Measurements from ENCODE around the gene KCTD5.
"Not testable (repeated sequence)": the region's sequence is repeated elsewhere in the genome, so short reads cannot be mapped to it uniquely, and the experiment has no call there.

Gene KCTD5

GRCh38 chr16:2660755-2661373 is 21.5 kb upstream of the KCTD5 start:
- not testable (repeated sequence) for H3K9ac ChIP-seq (ENCODE audit: low read length); H3K27me3 ChIP-seq (ENCODE audit: control insufficient read depth, insufficient read depth, low read length)

DNA sequence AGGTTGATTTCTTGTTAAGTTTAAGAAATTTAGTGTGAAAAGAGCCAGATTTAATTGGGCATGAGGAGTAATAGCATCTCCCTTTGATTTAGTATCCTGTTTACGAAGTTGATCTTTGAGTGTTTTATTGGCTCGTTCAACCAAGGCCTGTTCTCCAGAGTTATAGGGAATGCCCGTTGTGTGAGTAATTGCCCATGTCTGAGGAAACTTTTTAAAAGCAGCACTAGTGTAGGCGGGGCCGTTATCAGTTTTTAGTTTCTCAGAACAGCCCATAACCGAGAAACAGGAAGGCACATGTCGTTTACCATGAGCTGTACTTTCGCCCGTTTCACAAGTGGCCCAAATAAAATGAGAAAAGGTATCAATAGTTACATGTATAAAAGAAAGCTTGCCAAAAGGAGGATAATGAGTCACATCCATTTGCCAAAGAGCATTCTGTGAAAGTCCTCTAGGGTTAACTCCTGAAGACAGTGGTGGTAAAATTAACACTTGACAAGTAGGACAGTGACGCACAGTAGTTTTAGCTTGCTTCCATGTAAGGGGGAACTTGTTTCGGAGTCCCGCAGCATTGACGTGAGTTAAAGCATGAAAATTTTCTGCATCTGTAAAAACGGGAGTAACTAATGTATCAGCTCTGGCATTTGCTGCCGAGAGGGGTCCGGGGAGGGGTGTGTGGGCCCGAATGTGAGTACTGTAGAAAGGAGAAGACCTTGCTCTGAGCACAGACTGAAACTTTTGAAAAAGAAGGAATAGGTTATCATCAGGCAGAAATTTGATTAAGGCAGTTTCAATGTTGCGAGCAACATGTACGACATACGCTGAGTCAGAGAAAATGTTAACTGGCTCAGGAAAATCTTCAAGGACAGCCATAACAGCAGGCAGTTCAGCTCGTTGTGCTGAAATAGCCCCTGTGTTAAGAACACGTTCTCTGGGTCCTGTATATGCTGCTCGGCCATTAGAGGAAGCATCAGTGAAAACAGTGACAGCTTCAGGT is 18.5 kb upstream of the KCTD5 start:
- Histone ChIP-seq H3K4me3 (ENCODE audit: low read length) (no peak overlapping the region), H3K9ac (ENCODE audit: low read length) (no peak overlapping the region), H3K4me1 (ENCODE audit: control insufficient read depth, insufficient read depth, low read length) (peaks cover 3% of the 10 kb centered on the region), H3K36me3 (ENCODE audit: control insufficient read depth, insufficient read depth, low read length) (no peaks in the 10 kb centered on the region), H3K27me3 (ENCODE audit: control insufficient read depth, insufficient read depth, low read length) (no peaks in the 10 kb centered on the region), H3K27ac (ENCODE audit: low read depth, low read length) (peak overlapping the region; percentile 33)

More at GRCh38 chr16:2660755-2661373, 21.5 kb upstream of the KCTD5 start:
- H3K4me1 ChIP-seq (ENCODE audit: control insufficient read depth, insufficient read depth, low read length); H3K36me3 ChIP-seq (ENCODE audit: control insufficient read depth, insufficient read depth, low read length); H3K4me3 ChIP-seq (ENCODE audit: low read length); H3K27ac ChIP-seq (ENCODE audit: low read depth, low read length): not testable (repeated sequence)

- no peak overlapping the region for H3K9ac ChIP-seq (ENCODE audit: low read length)
- peak overlapping the region; percentile 14 for H3K27ac ChIP-seq (ENCODE audit: low read depth, low read length)
- H3K4me1 ChIP-seq (ENCODE audit: control insufficient read depth, insufficient read depth, low read length) = peaks cover 3% of the 10 kb centered on the region
- H3K36me3 ChIP-seq (ENCODE audit: control insufficient read depth, insufficient read depth, low read length) = no peaks in the 10 kb centered on the region
- no peak overlapping the region for H3K4me3 ChIP-seq (ENCODE audit: low read length)
- no peaks in the 10 kb centered on the region for H3K27me3 ChIP-seq (ENCODE audit: control insufficient read depth, insufficient read depth, low read length)
These were observed 17.7 kb upstream of the KCTD5 start for GRCh38 chr16:2664574-2664982.

DNA sequence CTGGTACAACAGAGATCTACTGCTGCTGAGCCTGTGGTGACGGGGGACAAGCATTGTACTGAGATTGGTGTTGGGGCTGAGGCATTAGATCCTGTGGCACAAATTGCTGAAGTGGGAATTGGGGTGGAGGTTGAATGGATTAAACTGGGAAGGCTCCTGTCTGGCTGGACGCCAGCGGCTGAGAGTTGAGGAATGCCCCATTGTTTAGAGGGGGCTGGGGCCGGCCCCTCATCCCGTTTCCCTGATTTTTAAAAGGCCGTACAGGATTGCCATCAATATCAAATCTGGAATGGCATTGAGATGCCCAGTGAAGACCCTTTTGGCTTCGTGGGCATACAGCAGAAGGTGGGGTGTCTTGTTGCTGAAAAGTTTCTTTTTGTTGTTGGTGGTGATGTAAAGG is 15.7 kb upstream of the KCTD5 start:
- H3K36me3 ChIP-seq (ENCODE audit: control insufficient read depth, insufficient read depth, low read length); H3K4me1 ChIP-seq (ENCODE audit: control insufficient read depth, insufficient read depth, low read length); H3K27me3 ChIP-seq (ENCODE audit: control insufficient read depth, insufficient read depth, low read length); H3K4me3 ChIP-seq (ENCODE audit: low read length); H3K27ac ChIP-seq (ENCODE audit: low read depth, low read length); H3K9ac ChIP-seq (ENCODE audit: low read length): not testable (repeated sequence)

- H3K27ac ChIP-seq (ENCODE audit: low read depth, low read length); H3K4me1 ChIP-seq (ENCODE audit: control insufficient read depth, insufficient read depth, low read length); H3K9ac ChIP-seq (ENCODE audit: low read length); H3K36me3 ChIP-seq (ENCODE audit: control insufficient read depth, insufficient read depth, low read length); H3K27me3 ChIP-seq (ENCODE audit: control insufficient read depth, insufficient read depth, low read length); H3K4me3 ChIP-seq (ENCODE audit: low read length): not testable (repeated sequence)
These were observed 12.7 kb upstream of the KCTD5 start for GRCh38 chr16:2669587-2669986.

DNA sequence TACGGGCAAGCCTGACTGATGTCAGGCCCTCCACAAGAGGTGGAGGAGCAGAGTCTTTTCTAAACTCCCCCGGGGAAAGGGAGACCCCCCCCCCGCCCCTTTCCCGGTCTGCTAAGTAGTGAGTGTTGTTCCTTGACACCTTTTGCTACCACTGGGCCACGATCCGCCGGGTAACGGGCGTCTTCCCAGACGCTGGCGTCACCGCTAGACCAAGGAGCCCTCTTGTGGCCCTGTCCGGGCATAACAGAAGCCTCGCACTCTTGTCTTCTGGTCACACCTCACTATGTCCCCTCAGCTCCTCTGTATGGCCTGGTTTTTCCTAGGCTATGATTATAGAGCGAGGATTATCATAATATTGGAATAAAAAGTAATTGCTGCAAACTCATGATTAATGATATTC is 12.3 kb upstream of the KCTD5 start:
- not testable (repeated sequence) for H3K4me1 ChIP-seq (ENCODE audit: control insufficient read depth, insufficient read depth, low read length); H3K27ac ChIP-seq (ENCODE audit: low read depth, low read length); H3K9ac ChIP-seq (ENCODE audit: low read length); H3K36me3 ChIP-seq (ENCODE audit: control insufficient read depth, insufficient read depth, low read length); H3K27me3 ChIP-seq (ENCODE audit: control insufficient read depth, insufficient read depth, low read length); H3K4me3 ChIP-seq (ENCODE audit: low read length)

DNA sequence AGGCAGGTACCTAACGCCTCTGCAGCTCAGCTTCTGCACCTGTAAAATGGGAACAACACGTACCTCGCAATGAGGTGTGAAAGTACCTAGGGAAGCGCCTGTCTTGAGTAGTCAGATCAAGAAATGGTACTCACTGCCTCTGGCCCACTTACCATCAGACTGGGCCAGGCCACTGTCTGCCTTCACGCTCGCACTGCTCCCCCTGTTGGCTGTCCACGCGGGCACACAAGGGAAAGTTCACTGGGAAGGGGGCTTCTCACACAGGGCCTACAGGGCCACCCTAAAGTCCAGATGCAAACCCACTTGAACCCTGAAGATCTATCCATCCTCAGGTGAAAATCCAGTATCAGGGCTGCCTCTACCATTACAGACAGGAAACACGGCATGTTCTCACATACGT is 11.1 kb upstream of the KCTD5 start:
- H3K36me3 ChIP-seq (ENCODE audit: control insufficient read depth, insufficient read depth, low read length); H3K4me1 ChIP-seq (ENCODE audit: control insufficient read depth, insufficient read depth, low read length); H3K9ac ChIP-seq (ENCODE audit: low read length); H3K4me3 ChIP-seq (ENCODE audit: low read length); H3K27me3 ChIP-seq (ENCODE audit: control insufficient read depth, insufficient read depth, low read length); H3K27ac ChIP-seq (ENCODE audit: low read depth, low read length): not testable (repeated sequence)

- Histone ChIP-seq H3K4me3 (ENCODE audit: low read length) (no peak overlapping the region), H3K27ac (ENCODE audit: low read depth, low read length) (no peak overlapping the region), H3K9ac (ENCODE audit: low read length) (no peak overlapping the region), H3K4me1 (ENCODE audit: control insufficient read depth, insufficient read depth, low read length) (peaks cover 6% of the 10 kb centered on the region), H3K27me3 (ENCODE audit: control insufficient read depth, insufficient read depth, low read length) (no peaks in the 10 kb centered on the region), H3K36me3 (ENCODE audit: control insufficient read depth, insufficient read depth, low read length) (no peaks in the 10 kb centered on the region)
These were observed 10.6 kb upstream of the KCTD5 start for GRCh38 chr16:2671741-2672140.

GRCh38 chr16:2673066-2673999 is 9.0 kb upstream of the KCTD5 start:
- Histone ChIP-seq H3K36me3 (ENCODE audit: control insufficient read depth, insufficient read depth, low read length) (no peaks in the 10 kb centered on the region), H3K4me1 (ENCODE audit: control insufficient read depth, insufficient read depth, low read length) (peaks cover 6% of the 10 kb centered on the region), H3K9ac (ENCODE audit: low read length) (no peak overlapping the region), H3K27ac (ENCODE audit: low read depth, low read length) (peak overlapping the region; percentile 75), H3K27me3 (ENCODE audit: control insufficient read depth, insufficient read depth, low read length) (no peaks in the 10 kb centered on the region), H3K4me3 (ENCODE audit: low read length) (peak overlapping the region; percentile 86)

GRCh38 chr16:2675021-2675420 is 7.3 kb upstream of the KCTD5 start:
- H3K4me1 ChIP-seq (ENCODE audit: control insufficient read depth, insufficient read depth, low read length) = peaks cover 6% of the 10 kb centered on the region
- H3K9ac ChIP-seq (ENCODE audit: low read length) = no peak overlapping the region
- H3K36me3 ChIP-seq (ENCODE audit: control insufficient read depth, insufficient read depth, low read length) = no peaks in the 10 kb centered on the region
- no peaks in the 10 kb centered on the region for H3K27me3 ChIP-seq (ENCODE audit: control insufficient read depth, insufficient read depth, low read length)
- H3K27ac ChIP-seq (ENCODE audit: low read depth, low read length) = no peak overlapping the region
- no peak overlapping the region for H3K4me3 ChIP-seq (ENCODE audit: low read length)

DNA sequence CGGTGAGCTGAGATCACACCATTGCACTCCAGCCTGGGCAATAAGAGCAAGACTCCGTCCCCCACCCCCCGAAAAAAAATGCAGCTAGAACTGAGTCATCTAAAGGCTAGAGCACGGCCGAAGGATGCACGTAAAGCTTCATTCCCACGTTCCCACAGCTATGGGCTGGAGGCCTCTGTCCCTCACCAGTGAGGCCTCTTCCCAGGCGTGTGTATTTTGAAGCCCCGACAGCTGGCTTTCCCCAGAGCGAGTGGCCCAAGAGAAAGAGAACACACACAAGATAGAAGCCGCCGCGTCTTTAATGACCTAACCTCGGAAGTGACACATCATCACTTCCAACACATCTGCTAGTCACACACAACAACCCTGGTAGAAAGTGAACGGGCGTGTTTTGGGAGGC is 6.6 kb upstream of the KCTD5 start:
- Histone ChIP-seq H3K36me3 (ENCODE audit: control insufficient read depth, insufficient read depth, low read length) (no peaks in the 10 kb centered on the region), H3K27ac (ENCODE audit: low read depth, low read length) (no peak overlapping the region), H3K9ac (ENCODE audit: low read length) (no peak overlapping the region), H3K4me1 (ENCODE audit: control insufficient read depth, insufficient read depth, low read length) (peaks cover 6% of the 10 kb centered on the region), H3K27me3 (ENCODE audit: control insufficient read depth, insufficient read depth, low read length) (no peaks in the 10 kb centered on the region), H3K4me3 (ENCODE audit: low read length) (no peak overlapping the region)

- not testable (repeated sequence) for H3K4me1 ChIP-seq (ENCODE audit: control insufficient read depth, insufficient read depth, low read length); H3K9ac ChIP-seq (ENCODE audit: low read length); H3K27me3 ChIP-seq (ENCODE audit: control insufficient read depth, insufficient read depth, low read length); H3K4me3 ChIP-seq (ENCODE audit: low read length); H3K36me3 ChIP-seq (ENCODE audit: control insufficient read depth, insufficient read depth, low read length); H3K27ac ChIP-seq (ENCODE audit: low read depth, low read length)
These were observed 5.4 kb upstream of the KCTD5 start for GRCh38 chr16:2676937-2677336.

All from rectal smooth muscle tissue (tissue), 1 donor.